C4-2B (cell line): ENCODE data around the gene CXCL16.

Experiments used
- H3K27ac ChIP-seq: fragments of 450-650 bp; 2 replicates; pipeline ENCODE4 v1.5.1; 2017
- ZFX ChIP-seq: fragments of 450-650 bp; IDR thresholded peaks from 2 replicates; pipeline ENCODE4 v1.6.1; 2017
- TF ChIP-seq, protein P1 (sequence below): fragments of 450-650 bp; conservative IDR thresholded peaks from 2 replicates; pipeline ENCODE4 v1.5.1; 2017; ENCODE audit warnings: mild to moderate bottlenecking

Gene CXCL16

DNA sequence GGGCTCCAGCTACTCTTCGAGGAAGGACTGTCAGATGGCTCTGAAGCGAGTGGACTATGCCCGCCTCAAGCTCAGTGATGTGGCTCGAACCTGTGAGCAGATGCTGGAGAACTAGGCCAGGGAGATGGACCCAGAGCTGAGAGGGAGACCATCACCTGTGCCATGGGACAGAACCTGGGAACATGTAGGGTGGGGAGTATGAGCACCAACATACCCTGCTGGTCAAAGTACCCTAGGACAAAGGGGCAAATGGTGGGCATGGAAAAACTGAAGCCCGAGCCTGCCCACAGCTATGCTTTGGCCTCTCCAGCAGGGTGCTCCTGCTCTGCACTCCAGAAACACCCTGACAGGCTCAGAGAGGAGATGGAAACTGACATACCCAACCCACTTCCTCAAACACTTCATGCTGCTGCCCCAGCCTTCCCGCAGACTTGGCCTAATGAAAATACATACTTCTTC lies 6.6 kb downstream of the CXCL16 start:
- TF ChIP-seq ZFX = no peak
- TF ChIP-seq, protein P1, sequence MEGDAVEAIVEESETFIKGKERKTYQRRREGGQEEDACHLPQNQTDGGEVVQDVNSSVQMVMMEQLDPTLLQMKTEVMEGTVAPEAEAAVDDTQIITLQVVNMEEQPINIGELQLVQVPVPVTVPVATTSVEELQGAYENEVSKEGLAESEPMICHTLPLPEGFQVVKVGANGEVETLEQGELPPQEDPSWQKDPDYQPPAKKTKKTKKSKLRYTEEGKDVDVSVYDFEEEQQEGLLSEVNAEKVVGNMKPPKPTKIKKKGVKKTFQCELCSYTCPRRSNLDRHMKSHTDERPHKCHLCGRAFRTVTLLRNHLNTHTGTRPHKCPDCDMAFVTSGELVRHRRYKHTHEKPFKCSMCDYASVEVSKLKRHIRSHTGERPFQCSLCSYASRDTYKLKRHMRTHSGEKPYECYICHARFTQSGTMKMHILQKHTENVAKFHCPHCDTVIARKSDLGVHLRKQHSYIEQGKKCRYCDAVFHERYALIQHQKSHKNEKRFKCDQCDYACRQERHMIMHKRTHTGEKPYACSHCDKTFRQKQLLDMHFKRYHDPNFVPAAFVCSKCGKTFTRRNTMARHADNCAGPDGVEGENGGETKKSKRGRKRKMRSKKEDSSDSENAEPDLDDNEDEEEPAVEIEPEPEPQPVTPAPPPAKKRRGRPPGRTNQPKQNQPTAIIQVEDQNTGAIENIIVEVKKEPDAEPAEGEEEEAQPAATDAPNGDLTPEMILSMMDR = no peak
- H3K27ac ChIP-seq = no peak overlapping the region

DNA sequence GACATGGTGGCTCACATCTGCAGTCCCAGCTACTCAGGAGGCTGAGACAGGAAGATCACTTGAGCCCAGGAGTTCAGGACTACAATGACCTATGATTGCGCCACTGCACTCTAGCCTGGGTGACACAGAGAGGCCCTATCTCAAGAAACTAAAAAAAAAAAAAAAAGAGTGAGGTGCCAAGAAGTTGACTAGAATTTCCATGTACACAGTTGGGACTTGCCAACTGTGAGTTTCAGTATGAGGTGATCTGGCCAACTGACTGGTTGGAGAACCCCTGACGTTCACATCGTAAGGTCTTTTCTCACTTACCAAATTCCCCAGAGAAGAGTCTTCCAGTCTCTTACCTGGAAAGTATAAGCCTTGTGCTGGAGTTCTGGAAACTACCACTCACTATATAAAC lies 11.6 kb downstream of the CXCL16 start:
- TF ChIP-seq ZFX = no peak
- H3K27ac ChIP-seq = no peak overlapping the region

DNA sequence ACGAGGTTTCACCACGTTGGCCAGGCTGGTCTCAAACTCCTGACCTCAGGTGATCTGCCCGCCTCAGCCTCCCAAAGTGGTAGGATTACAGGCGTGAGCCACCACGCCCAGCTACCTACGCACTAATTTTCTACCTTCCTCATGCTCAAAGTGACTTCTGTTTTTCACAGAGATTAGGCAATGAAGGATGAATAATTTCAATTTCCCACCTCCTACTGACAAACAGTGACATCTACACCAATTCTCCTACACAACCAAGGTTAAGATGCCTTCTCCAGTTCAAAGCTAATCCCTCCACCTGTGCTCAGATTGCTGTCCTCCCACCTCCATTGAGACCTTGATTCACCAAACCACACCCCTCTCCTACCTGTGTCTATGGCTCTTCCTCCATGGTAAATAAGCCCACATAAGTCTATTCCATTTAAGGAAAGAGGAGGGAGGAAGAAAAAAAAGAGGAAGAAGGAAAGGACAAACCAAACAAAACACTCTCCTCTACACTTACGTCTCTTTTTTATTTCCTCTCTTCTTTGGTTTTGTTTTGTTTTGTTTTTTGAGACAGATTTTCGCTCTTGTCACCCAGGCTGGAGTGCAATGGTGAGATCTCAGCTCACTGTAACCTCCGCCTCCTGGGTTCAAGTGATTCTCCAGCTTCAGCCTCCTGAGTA lies 13.9 kb downstream of the CXCL16 start:
- no peak overlapping the region for H3K27ac ChIP-seq
- TF ChIP-seq, protein P1 = no peak
- TF ChIP-seq ZFX = no peak

DNA sequence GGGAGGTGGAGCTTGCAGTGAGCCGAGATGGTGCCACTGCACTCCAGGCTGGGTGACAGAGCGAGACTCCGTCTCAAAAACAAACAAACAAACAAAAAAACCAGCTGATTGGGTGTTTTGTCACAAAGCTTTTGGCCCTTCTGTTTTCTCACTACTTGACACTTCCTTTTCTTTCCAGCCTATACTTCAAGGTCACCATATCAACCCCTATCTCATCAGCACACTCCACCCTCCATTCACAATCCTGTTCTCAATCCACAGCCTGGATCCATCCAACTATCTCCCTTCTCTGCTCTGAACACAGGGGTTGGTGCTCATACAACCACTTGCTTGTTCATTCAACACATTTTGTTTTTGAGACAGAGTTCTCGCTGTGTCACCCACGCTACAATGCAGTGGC lies 15.1 kb downstream of the CXCL16 start:
- TF ChIP-seq, protein P1 = no peak
- TF ChIP-seq ZFX = no peak

DNA sequence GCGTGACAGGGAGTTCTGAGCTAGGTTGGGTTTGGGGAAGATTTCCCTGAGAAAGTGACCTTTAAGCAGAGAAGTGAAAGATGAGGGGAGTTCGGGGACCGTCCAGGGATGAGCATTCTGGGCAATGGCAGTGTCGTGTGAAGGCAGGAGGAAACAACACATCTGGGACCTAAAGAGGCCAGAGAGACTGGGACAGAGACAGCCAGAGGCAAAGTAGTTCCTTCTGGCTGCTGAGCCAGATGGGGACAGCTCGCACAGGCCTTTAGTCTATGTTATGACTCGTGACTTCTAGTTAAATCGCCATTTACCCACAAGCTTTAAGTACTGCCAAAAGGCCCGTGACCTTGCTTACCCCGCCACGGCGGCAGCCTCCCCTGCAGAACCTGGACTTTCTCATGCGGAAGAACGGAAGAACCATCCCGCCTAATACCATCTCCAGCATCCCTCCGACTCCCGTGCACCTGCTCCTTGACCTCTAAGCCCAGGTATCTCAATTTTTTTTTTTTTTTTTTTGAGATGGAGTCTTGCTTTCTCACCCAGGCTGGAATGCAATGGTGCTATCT lies 17.0 kb downstream of the CXCL16 start:
- no peak for TF ChIP-seq ZFX
- TF ChIP-seq, protein P1 = no peak
- H3K27ac ChIP-seq = peak overlapping the region; percentile 83

More for the DNA sequence above, 15.1 kb downstream of the CXCL16 start:
- no peak overlapping the region for H3K27ac ChIP-seq

DNA sequence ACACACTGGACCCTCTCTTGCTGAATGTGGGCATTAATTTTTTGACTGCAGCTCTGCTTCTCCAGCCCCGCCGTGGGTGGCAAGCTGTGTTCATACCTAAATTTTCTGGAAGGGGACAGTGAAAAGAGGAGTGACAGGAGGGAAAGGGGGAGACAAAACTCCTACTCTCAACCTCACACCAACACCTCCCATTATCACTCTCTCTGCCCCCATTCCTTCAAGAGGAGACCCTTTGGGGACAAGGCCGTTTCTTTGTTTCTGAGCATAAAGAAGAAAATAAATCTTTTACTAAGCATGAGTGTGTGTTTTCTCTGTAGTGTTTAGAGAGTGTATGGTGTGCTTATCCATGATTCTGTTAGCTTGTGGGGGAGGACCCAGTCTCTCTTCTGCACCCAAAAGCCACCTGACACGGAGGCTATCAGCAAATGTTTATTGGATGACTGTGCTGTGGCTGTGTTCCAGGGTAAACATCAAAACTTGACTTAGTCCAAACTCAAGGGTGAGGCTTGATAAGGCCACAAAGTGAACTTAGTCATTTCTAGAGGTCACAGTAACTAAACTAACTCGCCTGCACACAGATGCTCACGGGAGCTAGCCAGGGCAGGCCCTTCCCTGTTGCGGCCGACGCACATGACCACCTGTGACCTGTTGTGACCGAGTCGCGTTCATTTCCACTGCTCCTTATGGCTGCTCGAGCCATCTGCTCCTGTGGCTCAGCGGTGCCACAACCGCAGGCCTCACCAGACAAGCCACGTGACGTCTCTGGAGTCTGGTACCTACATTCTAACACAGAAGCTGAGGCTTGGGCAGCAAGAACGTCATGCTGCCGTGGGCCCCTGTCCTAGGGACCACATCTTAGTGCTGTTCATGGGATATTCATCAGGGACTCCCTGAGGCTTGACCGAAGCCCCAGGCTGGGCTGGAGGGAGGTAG lies 18.3 kb downstream of the CXCL16 start:
- H3K27ac ChIP-seq = peak overlapping the region; percentile 83
- TF ChIP-seq, protein P1 = no peak
- TF ChIP-seq ZFX = peak; percentile 79; the same call in 1 of the 2 replicates

DNA sequence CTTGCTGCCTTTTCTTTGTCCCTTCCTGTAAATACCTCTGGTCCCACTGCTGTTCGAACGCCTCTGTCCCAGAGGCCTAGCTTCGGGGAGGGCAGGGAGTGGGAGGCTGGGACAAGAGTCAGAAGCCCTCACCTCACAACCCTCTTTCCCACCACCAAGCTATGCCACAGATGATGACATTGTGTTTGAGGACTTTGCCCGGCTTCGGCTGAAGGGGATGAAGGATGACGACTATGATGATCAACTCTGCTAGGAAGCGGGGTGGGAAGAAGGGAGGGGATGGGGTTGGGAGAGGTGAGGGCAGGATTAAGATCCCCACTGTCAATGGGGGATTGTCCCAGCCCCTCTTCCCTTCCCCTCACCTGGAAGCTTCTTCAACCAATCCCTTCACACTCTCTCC lies 18.9 kb downstream of the CXCL16 start:
- H3K27ac ChIP-seq = peak overlapping the region; percentile 83
- no peak for TF ChIP-seq ZFX
- TF ChIP-seq, protein P1 = no peak
